Calu3 (cell line): ENCODE data around the gene SDC1. TPM values are rescaled to one million over a fixed set of nuclear protein-coding genes. Genes with fewer than 3 reads are reported as not detected.

ENCODE experiments used
- BruUV-seq: library from RNA; stranded (reverse); fragments of 400-500 nt; replicated peaks from 2 replicates; lab custom pipeline; 2021; lab: Mats Ljungman, UMichigan
- CTCF ChIA-PET: fragments of 300-600 bp; sonication (Branson Sonifier 250); formaldehyde crosslinking; loops from one replicate; lab custom pipeline; 2022; ENCODE audit warnings: antibody characterized with exemption; lab: Charles Lee
- DNase-seq: peaks from one replicate; pipeline ENCODE4 v3.0.0; 2022
- H3K27ac Mint-ChIP-seq: one replicate; pipeline ENCODE4 v1.8.0; 2022; ENCODE audit warnings: mixed read lengths; ENCODE audit not compliant: unreplicated experiment
- H3K27me3 Mint-ChIP-seq: one replicate; pipeline ENCODE4 v1.8.0; 2022; ENCODE audit warnings: mixed read lengths; ENCODE audit not compliant: unreplicated experiment
- H3K36me3 Mint-ChIP-seq: one replicate; pipeline ENCODE4 v1.8.0; 2022; ENCODE audit warnings: mild to moderate bottlenecking, moderate library complexity, mixed read lengths; ENCODE audit not compliant: insufficient read depth, unreplicated experiment
- H3K4me1 Mint-ChIP-seq: one replicate; pipeline ENCODE4 v1.8.0; 2022; ENCODE audit warnings: mild to moderate bottlenecking, low read depth, mixed read lengths; ENCODE audit not compliant: unreplicated experiment
- H3K4me3 Mint-ChIP-seq: one replicate; pipeline ENCODE4 v1.8.0; 2022; ENCODE audit warnings: mild to moderate bottlenecking, low read depth, moderate library complexity, mixed read lengths; ENCODE audit not compliant: unreplicated experiment
- H3K9me3 Mint-ChIP-seq: one replicate; pipeline ENCODE4 v1.8.0; 2022; ENCODE audit warnings: low read depth, mixed read lengths; ENCODE audit not compliant: unreplicated experiment
- CTCF ChIP-seq: fragments of 200-600 bp; IDR thresholded peaks from one replicate; pipeline ENCODE4 v1.8.0; 2022; ENCODE audit warnings: antibody characterized with exemption; ENCODE audit not compliant: unreplicated experiment
- intact Hi-C: fragments of 100-400 bp; cut with micrococcal nuclease; formaldehyde crosslinking; loops from one replicate; pipeline ENCODE4 v1.10.0; 2022; ENCODE audit not compliant: unreplicated experiment
- total RNA-seq: library from RNA; stranded (reverse); gene quantifications from 2 replicates; pipeline ENCODE4 v1.2.3, GENCODE V29; 2022

The SDC1 gene
- total RNA-seq, 1 experiment from 2014 or later, result 118 TPM

- no peak for DNase-seq
- Mint-ChIP-seq H3K4me1 (peaks cover 7% of the 10 kb centered on the region), H3K27me3 (no peaks in the 10 kb centered on the region), H3K27ac (no peak overlapping the region), H3K9me3 (no peaks in the 10 kb centered on the region), H3K36me3 (no peaks in the 10 kb centered on the region), H3K4me3 (no peak overlapping the region)
- intact Hi-C loops, result no loop called here
- CTCF ChIA-PET, result no interaction called here
- no TSS peak for BruUV-seq
- no peak for TF ChIP-seq CTCF
Observed at GRCh38 chr2:20173064-20173463, 51.9 kb downstream of the SDC1 start.

- intact Hi-C loops, result no loop called here
- Mint-ChIP-seq H3K9me3 (no peaks in the 10 kb centered on the region), H3K36me3 (no peaks in the 10 kb centered on the region), H3K27me3 (no peaks in the 10 kb centered on the region), H3K4me1 (peaks cover 7% of the 10 kb centered on the region), H3K27ac (no peak overlapping the region), H3K4me3 (no peak overlapping the region)
- DNase-seq, result no peak
- no TSS peak for BruUV-seq
- CTCF ChIA-PET, result no interaction called here
- TF ChIP-seq CTCF, result no peak
Observed at GRCh38 chr2:20172273-20173055, 52.5 kb downstream of the SDC1 start.

DNA sequence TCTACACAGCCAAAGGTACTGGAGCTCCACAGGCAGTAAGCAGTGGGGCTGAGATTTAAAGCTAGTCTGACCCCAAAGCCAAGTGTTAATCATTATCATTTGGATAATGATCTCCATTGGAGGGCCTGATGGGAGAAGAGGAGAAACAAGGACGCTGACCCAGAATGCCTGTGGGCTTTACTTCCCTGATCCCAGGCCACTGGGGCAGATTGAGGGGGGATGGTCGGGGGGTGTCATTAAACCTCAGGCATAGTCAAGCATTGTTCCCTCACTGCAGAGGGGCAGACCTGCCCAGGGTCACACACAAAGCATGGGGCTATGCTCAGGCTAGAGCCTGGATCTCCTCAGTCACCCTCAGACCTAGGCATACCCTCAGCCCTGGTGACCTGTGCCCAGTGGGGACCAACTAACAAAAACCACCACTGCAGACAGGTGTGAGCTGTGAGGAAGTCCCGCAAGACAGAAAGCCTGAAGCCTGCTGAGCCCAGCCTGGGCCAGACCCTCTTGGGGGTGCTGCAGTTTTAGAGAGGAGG, 53.4 kb downstream of the SDC1 start:
- no peak for DNase-seq
- Mint-ChIP-seq H3K36me3 (no peaks in the 10 kb centered on the region), H3K9me3 (no peaks in the 10 kb centered on the region), H3K4me1 (peaks cover 7% of the 10 kb centered on the region), H3K27me3 (no peaks in the 10 kb centered on the region), H3K4me3 (no peak overlapping the region), H3K27ac (no peak overlapping the region)
- no peak for TF ChIP-seq CTCF
- CTCF ChIA-PET, result interaction anchor here (0.6 kb wide), 1 partner anchor 134 kb away, joined by 5 read pairs; no protein-coding TSS in a partner anchor
- no TSS peak for BruUV-seq
- intact Hi-C loops, result no loop called here

- no peaks in the 10 kb centered on the region for H3K36me3 Mint-ChIP-seq
- DNase-seq, result no peak
- no peaks in the 10 kb centered on the region for H3K9me3 Mint-ChIP-seq
- no peaks in the 10 kb centered on the region for H3K27me3 Mint-ChIP-seq
- CTCF ChIA-PET, result interaction anchor here (0.6 kb wide), 1 partner anchor 133 kb away, joined by 5 read pairs; no protein-coding TSS in a partner anchor
- no peak overlapping the region for H3K27ac Mint-ChIP-seq
- no peak overlapping the region for H3K4me3 Mint-ChIP-seq
- no peak for TF ChIP-seq CTCF
- peaks cover 7% of the 10 kb centered on the region for H3K4me1 Mint-ChIP-seq
- intact Hi-C loops, result no loop called here
- BruUV-seq, result no TSS peak
Observed at GRCh38 chr2:20170704-20171250, 54.2 kb downstream of the SDC1 start.
